HPDE6-E6E7 (cell line): ENCODE data around the gene CLIP4.
A peak's percentile ranks its signal among the peaks of the same experiment; 100 is the strongest.
"Not testable (repeated sequence)": the region's sequence is repeated elsewhere in the genome, so short reads cannot be mapped to it uniquely, and the experiment has no call there.

ENCODE experiments used
- DNase-seq: peaks from one replicate; pipeline ENCODE4 v3.0.0; 2011; ENCODE audit warnings: missing footprints; ENCODE audit errors: extremely low spot score

CLIP4 gene, protein sequence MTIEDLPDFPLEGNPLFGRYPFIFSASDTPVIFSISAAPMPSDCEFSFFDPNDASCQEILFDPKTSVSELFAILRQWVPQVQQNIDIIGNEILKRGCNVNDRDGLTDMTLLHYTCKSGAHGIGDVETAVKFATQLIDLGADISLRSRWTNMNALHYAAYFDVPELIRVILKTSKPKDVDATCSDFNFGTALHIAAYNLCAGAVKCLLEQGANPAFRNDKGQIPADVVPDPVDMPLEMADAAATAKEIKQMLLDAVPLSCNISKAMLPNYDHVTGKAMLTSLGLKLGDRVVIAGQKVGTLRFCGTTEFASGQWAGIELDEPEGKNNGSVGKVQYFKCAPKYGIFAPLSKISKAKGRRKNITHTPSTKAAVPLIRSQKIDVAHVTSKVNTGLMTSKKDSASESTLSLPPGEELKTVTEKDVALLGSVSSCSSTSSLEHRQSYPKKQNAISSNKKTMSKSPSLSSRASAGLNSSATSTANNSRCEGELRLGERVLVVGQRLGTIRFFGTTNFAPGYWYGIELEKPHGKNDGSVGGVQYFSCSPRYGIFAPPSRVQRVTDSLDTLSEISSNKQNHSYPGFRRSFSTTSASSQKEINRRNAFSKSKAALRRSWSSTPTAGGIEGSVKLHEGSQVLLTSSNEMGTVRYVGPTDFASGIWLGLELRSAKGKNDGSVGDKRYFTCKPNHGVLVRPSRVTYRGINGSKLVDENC

DNA sequence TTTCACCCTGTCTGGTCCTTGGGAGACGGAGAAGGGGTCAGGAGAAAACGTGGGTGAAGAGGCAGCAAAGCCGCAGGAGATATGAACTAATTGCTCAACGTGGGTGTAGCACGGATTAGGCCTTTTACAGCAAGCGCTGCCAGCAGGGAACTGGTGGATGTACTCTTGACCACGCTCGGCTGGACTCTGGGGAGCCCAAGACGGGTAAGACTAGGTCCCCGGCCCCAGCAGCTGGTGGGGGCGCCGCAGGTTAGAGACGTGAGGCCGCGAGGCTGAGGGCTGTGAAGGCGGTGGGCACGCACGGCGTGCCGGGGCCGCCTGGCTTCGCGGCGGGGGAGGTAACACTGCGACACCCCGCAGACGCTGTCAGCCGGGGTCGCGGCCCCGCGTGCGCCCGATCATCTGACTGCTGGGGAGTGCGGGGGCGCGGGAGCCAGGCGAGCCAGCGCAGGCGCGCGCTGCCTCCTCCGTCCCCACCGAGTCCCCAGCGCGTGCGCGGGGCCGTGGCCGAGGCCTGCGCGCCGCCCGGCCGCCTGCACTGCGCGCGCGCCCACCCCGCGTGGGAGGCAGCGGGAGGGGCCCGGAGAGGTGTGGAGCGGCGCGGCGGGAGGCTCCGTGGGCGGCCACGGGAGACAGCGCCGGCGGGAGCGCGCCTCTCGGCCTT is at the start of gene CLIP4:
CLIP4 (plus strand) TSS at position 470 of the 664 bp plus-strand sequence. CDS start 5,974 bp downstream, outside the sequence.
- DNase-seq = no peak

DNA sequence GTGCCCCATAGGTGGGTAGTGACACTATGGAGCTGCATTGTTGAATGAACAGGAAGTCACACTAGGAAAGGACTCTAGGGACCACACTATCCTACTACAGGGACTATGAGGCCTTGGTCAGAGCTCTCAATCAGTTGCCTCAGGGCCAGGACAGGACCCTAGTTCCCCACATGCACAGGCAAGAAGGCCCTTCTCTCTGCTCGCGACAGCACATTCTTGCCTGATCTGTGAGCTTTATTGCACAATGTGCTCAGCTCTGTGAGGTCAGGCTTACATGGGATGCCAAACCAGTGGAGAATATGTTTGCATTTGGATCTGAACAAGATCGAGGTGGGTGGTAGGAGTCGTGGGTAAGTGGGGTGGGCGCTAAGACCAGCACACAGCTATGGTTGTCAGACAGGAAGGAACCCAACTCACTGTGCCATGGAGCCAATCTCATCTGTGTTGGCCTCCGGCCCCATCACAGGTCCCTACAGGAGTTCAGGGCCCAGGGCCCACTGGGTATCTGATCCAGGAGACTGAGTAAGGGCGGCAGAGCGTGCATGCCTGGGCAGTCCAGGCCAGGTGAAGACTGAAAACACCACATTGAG is 48.8 kb upstream of the CLIP4 start:
- DNase-seq = peak; percentile 33

DNA sequence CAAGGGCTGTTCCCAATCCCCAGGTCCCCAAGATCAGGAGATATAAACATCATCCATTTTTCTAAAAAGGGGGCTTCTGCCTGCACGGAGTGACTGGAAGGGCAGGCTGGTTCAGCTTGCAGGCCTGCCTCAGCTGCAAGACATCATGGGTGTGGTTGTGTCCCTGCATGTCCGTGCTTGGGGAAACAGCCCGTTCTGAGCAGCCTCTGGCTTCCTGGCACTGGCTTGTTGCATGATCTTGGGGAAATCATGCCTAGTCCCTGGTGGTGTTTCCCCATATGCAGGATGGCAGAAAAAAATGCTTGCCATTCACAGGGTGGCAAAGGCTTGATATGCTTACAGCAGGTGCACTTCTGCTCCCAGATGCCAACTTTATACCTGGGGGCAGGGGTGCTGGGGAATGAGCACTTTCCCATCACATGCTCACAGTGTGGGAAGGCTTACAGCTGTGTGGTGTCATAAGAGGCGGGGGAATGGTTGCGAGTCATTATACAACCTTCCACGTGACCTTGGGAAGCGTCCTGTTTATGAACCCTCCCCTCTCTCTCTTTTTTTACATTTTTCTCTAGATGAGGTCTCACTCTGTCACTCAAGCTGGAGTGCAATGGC is 48.1 kb upstream of the CLIP4 start:
- peak; percentile 61 for DNase-seq

DNA sequence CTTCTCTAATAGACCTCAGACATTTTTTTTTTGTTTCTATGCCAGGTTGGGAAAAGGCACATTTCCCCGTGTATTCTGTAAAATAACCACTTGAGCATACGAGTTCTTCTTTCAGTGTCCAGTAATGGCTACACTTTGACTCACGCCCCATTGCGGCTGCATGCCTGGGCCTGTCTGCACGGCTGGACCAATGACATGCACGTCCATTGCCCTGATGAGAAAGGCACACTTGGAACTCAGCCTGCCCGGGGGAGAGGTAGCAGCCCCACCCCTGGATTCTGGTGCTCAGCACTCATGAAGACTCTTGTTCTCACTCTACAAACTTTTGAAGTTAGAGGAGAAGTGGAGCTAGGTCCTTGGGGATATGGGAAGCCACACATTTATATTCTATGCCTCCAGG is 46.7 kb upstream of the CLIP4 start:
- DNase-seq = peak; percentile 88

DNA sequence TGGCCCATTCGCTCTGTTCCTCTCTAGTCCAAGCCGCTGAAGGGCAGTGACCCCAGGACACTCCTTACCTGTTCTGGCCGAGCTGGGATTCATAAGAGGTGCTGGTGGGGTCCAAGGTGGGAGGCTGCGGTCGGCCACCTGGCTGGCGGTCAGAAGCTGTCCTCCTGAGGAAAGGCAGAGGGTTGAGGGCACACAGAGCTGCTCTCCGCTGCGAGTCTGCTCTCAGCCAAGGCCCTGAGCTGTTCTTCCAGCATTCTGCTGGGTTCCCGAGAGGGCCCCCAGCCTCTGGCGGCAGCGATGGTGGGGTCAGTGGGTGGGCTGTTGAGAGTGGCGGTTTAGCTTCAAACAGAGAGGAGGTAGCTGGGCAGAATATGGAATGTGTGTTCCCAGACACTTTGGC is 44.7 kb upstream of the CLIP4 start:
- no peak for DNase-seq

DNA sequence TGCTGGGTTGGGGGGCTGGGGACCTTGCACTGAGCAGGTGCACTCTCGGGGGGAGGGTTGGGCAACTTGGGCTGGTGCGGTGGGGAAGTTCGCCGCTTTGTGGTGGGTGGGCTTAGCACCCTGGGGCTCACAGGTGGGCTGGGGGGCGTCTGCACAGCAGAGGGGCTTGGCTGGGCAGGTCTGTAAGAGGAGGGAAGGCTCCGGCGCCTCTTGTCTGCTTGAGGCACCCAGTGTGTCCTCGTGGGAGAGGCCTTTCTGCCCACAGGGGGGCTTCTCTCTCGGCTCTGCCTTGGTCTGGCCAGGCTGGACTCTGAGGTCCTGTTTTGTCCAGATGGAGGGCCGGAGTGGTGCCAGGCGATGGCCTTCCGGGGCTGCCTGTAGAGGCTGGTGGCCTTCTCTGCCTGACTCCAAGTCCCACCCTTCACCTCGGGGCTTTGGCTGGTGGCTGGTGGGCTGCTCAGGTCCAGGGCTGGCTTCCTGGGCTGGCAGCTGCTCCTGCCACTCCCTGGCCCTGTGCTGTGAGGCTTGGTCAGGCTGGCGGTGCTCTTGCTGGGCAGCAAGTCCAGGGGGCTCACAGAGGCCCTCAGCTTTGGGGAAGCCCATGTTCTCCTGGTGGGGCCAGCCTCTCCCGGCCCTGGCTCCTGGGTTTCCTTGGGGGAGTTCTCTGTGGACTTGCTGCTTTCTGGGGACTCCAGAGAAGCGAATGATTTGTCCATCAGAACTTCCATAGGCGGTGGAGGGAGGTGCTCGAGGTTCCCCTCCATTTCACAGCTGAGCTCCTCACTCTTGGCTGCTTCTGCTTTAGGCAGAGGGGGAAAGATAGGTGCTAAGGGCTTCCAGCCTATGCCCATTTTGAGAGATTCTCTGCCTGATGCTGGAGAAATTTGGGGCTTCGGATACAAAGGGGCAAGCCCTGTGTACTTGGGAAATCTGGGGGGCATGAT is 43.9 kb upstream of the CLIP4 start:
- DNase-seq = no peak

DNA sequence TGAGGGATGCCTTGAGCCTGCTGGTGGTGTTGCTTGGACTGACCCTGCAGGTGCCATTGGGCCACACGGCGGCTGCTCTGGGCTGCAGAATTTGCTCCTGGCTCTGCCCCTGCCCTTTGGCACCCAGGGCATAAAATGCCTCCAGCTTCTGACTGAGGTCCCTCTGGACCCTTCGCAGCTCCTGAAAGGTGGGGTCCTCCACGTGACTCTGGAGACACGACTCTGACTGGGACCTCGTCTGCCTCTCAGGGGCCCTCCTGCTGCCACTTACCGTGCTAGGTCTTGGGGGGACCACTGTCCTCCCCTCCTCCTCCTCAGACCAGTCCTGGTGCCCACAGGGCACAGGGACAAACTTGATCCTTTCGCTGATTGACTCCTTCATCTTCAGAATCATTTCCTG is 43.0 kb upstream of the CLIP4 start:
- DNase-seq = no peak

DNA sequence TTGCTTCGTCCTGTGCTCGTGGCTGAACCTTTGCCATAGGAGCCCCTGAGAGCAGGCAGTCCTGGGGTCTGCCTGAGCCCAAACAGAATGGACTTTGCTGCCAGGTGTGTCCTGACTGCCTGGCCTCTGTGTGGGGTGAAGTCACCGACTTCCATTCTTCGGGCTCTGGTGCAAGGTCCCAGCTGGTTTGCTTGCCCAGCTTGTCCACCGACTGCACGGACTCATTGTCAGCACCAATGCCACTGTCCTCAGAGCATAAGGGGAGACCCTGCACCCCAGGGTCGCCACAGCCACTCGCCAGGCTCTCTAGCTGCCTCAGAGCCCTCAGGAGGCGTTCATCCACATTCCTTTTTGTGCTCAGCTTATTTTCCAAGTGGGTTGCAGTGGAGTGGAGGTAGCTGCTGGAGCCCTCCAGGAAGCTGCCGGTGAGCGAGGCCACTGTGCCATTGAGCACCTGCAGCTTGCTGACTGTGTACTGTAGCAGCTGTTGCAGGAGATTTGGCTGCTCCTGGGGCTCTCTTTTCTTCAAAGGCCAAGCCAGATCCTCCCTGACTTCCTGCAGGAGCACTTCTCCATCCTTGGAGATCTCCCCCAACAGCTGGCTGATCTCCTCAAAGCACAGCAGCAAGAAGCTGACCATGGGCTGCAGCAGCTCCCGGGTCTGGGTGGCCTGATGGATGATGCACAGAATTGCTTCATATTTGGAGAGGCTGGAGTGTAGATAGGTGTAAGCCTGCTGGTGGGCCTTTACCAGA is 42.1 kb upstream of the CLIP4 start:
- no peak for DNase-seq

DNA sequence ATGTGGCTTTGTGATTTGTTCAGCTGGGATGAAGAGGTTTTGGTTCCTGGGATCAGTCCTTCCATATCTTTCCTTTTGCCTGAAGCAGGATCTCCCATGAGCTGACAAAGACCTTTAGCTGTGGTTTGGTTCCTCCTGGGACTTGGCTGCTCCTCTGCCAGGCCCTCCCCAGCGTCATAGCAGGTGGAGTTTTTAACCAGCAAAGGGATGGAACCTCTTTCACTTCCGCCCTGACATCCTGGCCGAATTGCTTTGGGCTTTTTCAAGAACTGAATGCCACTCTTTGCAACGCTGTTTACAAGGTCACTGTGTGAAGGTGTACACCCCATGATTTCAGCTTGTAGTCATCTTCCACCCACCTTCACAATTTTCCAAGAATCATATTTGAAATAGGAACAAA is 41.3 kb upstream of the CLIP4 start:
- no peak for DNase-seq

DNA sequence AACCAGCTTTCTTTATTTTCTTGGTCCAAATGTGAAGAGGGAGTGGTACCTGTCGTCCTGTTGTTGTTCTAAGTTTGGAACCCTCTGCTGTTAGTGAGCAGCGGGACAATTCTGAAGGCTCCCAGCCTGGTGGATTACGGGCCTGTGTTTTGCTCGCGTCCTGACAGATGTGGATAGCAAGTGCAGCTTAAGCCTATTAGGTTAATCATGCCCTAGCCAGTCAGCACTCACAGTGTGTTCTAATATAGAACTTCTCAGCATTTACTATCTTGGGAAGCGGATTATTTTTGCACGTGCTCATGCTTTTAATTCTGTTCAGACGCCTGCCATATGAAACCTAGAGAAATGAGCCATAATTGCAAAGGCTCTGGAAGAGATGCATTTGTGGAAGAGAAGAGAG is 40.8 kb upstream of the CLIP4 start, which contains the start of gene PCARE:
PCARE (minus strand) TSS at position 113 of the 400 bp plus-strand sequence. CDS start 262 bp downstream, outside the sequence.
- no peak for DNase-seq

DNA sequence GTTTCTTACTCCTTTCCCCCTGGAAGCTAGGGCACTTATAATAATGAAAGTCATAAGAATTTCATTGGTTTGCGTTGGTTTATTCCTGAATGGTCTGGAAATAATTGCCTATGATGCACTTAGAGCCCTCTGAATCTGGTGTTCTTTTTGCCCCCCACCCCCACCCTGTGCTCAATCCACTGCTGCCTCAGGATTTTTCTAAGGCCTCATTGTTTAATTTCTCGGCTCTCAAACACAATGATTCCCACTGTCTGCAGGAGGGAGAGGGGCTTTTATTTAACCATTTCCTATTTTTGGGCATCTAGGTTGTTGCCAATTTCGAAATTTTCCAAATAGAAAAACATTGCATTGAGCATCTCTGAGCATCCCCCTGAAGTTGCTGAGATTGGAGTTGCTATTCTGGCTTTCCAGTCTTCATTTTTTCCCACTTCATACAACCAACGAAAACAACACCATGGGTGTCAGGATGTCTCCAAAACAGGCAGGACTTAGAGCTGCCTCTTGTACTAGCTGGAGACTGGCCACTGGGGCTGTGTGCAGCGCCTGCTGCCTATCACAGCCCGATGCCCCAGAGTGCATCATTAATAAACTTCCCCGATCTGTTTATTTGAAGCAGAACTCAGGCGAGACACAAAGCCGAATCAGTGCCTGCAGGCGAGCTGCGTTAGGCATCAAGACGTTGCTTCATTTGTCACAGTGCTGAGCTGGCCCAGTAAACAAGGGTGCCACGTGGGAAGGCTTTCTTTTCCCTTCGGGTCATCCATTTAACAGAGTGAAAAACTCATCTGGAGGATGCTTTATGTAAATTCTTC is 39.1 kb upstream of the CLIP4 start:
- no peak for DNase-seq

DNA sequence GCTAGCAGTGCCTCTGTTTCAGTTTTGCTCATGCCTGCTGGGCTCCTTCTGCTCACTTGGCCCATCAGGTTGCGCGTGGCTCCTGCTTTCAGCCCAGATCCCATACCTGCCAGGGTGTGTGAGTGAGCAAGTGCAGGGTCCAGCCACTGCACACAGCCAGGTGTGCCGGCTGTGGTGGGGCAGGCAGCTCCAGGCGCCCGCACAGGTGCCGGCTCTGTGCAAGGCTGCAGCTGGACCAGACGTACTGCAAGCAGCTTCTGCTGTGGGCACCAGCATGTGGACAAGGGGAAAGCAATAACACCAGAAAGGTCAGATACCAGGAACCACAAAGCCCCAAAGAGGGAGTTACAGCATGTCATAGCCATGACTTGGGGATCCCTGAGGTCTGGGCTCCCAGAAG is 35.3 kb upstream of the CLIP4 start:
- no peak for DNase-seq

DNA sequence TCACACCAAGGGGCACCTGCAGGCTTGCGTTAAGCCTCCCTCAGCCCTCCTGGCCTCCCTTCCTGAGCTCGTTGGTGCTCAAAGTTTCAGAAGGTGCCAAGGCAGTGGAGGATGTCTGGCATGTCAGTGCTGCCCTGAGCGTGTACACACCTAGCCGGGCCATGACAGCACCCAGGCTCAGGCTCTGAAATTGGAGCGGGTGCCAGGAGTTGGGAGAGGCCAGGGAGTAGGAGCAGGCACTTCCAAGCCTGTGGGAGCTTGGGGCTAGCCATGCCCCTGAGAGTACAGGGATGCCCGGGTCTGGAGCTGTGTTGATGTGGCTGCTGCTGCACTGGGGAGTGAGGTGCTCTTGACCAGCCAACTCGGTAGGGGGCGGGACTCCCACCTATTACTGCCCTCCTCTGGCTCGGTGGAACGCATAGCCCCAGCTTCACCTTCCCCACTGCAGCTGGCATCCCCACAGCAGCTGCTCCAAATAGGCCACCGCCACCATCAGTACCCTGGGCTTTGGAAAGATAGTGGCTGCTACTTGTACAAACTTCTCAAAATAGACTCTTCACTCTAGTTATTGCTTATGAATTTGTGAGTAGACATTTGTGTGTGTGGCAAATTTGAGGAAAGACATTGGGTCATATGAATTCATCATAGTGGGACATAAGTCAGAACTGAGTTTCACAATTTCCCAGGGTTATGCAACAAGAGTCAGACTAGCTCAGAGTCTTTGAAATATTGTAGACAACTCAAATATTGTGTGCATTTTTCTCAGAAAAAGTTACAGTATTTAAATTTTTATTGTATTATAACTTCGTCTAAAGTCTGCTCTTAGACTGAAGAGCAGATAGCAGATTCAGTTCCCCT is 34.1 kb upstream of the CLIP4 start:
- DNase-seq = no peak

DNA sequence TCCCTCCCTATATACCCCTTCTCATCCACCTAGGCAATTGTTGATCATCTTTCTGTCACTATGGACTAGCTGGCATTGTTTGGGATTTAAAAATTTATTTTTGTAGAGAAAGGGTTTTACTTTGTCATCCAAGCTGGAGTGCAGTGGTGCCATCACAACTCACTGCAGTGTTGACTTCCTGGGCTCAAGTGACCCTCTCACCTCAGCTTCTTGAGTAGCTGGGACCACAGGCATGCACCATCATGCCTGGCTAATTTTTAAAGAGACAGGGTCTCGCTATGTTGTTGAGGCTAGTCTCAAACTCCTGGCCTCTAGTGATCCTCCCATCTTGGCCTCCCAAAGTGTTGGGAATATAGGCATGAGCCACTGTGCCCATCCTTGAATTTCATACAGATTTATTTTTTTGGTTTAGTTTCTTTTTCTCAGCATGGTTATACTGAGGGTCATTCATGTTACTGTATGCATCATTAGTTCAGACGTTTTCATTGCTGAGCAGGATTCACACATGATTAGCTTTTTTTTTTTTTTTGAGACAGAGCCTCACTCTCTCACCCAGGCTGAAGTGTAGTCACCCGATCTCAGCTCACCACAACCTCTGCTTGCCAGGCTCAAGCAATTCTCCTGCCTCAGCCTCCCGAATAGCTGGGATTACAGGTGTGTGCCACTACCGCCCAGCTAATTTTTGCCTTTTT is 32.3 kb upstream of the CLIP4 start:
- no peak for DNase-seq

DNA sequence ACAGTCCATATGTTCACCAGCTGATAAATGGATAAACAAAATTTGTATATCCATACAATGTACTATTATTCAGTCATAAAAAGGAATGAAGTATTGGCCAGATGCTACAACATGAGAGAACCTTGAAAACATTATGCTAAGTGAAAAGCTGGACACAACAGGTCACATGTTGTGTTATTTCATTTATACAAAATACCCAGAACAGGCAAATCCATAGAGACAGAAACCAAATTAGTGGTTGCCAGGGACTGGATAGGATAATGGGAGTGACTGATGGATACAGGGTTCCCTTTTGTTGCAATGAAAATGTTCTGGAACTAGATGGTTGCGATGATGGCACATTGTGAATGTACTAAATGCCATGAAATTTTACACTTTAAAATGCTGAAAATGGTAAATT is 30.7 kb upstream of the CLIP4 start:
- DNase-seq = no peak

DNA sequence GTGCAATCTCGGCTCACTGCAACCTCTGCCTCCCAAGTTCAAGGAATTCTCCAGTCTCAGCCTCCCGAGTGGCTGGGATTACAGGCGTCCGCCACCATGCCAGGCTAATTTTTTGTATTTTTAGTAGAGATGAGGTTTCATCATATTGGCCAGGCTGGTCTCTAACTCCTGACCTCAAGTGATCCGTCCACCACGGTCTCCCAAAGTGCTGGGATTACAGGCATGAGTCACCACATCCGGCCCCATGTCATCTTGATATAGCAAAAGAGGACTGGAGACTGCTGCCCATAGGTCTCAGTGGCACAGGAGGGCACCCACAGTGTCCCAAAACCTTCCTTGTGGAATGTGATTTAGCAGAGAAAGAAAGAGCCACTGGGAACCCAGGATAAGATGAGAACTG is 24.9 kb upstream of the CLIP4 start:
- not testable (repeated sequence) for DNase-seq

DNA sequence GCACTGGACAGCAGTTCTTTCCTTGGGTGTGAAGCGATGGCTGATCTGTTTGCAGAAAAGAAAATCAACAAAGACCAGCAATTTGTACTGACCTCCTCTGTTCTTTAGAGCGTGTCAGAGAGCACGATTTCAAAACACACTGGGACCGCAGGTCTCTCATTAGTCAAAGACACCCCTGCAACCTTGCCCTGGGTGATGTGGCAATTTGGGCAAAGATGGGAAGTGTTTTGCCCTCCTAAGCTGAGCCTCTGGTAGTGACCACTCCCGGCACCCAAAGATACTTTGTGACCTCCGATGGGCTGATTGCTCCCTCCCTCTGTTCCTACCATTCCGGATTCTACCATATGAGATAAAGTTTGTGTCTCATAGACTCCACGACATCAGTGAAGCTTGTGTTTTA is 18.2 kb upstream of the CLIP4 start:
- DNase-seq = no peak
